CD1c-positive myeloid dendritic cell (primary cell): ENCODE measurements around the gene ADAMTS15.
A peak's percentile ranks its signal among the peaks of the same experiment; 100 is the strongest.
"Not testable (repeated sequence)": the region's sequence is repeated elsewhere in the genome, so short reads cannot be mapped to it uniquely, and the experiment has no call there.

Experiments used
- DNase-seq: peaks from one replicate; pipeline ENCODE4 v3.0.0-alpha.2; 2016; ENCODE audit errors: extremely low spot score

ADAMTS15 gene

GRCh38 chr11:130434521-130435223 lies 13.8 kb upstream of the ADAMTS15 start:
- DNase-seq, result peak; percentile 83

GRCh38 chr11:130435671-130436070 lies 12.8 kb upstream of the ADAMTS15 start:
- no peak for DNase-seq

GRCh38 chr11:130436171-130436570 lies 12.3 kb upstream of the ADAMTS15 start:
- no peak for DNase-seq

- no peak for DNase-seq
Observed at GRCh38 chr11:130437848-130438247, 10.6 kb upstream of the ADAMTS15 start.

GRCh38 chr11:130438401-130439159 lies 9.9 kb upstream of the ADAMTS15 start:
- DNase-seq, result not testable (repeated sequence)

GRCh38 chr11:130439160-130439519 lies 9.3 kb upstream of the ADAMTS15 start:
- no peak for DNase-seq

GRCh38 chr11:130439876-130440275 lies 8.6 kb upstream of the ADAMTS15 start:
- DNase-seq, result no peak

GRCh38 chr11:130441719-130442118 lies 6.7 kb upstream of the ADAMTS15 start:
- DNase-seq, result no peak

GRCh38 chr11:130442737-130443136 lies 5.7 kb upstream of the ADAMTS15 start:
- DNase-seq, result no peak

- DNase-seq, result no peak
Observed at GRCh38 chr11:130445788-130446187, 2.7 kb upstream of the ADAMTS15 start.

- no peak for DNase-seq
Observed at GRCh38 chr11:130448039-130448415, 418 bp upstream of the ADAMTS15 start.

- DNase-seq, result no peak
Observed at GRCh38 chr11:130449310-130449990, 1.0 kb downstream of the ADAMTS15 start.

- DNase-seq, result no peak
Observed at GRCh38 chr11:130449996-130450769, 1.7 kb downstream of the ADAMTS15 start.

- DNase-seq, result no peak
Observed at GRCh38 chr11:130451231-130452019, 3.0 kb downstream of the ADAMTS15 start.

GRCh38 chr11:130452176-130452575 lies 3.7 kb downstream of the ADAMTS15 start:
- no peak for DNase-seq

GRCh38 chr11:130452940-130453339 lies 4.5 kb downstream of the ADAMTS15 start:
- DNase-seq, result no peak

GRCh38 chr11:130454491-130455252 lies 6.2 kb downstream of the ADAMTS15 start:
- no peak for DNase-seq

GRCh38 chr11:130455483-130456127 lies 7.2 kb downstream of the ADAMTS15 start:
- no peak for DNase-seq

- DNase-seq, result no peak
Observed at GRCh38 chr11:130456286-130456685, 7.8 kb downstream of the ADAMTS15 start.
